ENCODE data around the gene DYTN. TPM values are rescaled to one million over a fixed set of nuclear protein-coding genes. Genes with fewer than 3 reads are reported as not detected.

The DYTN gene
- total RNA-seq, 4 donors from 2014 or later: not detected

GRCh38 chr2:206610451-206610850 lies 107.7 kb downstream of the DYTN start:
- TF ChIP-seq CTCF (IDR thresholded peaks at IDR 0.05) (no peak), POLR2A (IDR thresholded peaks at IDR 0.05) (no peak)
- no peak for DNase-seq (ENCODE audit: low spot score in 2 of 2)
- WGBS, 2 donors: 82 to 83% methylated on average over 1 of the region's 1 CpG
- H3K4me3 ChIP-seq (ENCODE audit: low read depth, poor library complexity, severe bottlenecking): no peak overlapping the region
- intact Hi-C loops (cut with DNase I; ENCODE audit: low total_unique reads): no loop called here

GRCh38 chr2:206603243-206603642 lies 115.0 kb downstream of the DYTN start:
- H3K4me3 ChIP-seq (ENCODE audit: low read depth, poor library complexity, severe bottlenecking): no peak overlapping the region
- 57 to 67% methylated on average over 3 of the region's 3 CpGs for WGBS, 2 donors
- no peak for TF ChIP-seq CTCF (IDR thresholded peaks at IDR 0.05)
- intact Hi-C loops (cut with DNase I; ENCODE audit: low total_unique reads): no loop called here
- DNase-seq (ENCODE audit: low spot score in 2 of 2): no peak

Other genes starting within 250 kb of the DYTN start
- not detected for gene FAM237A, start 75.9 kb downstream of the DYTN start, total RNA-seq
- gene MDH1B, start 46.9 kb upstream of the DYTN start, total RNA-seq: 1 to 10 TPM in 1 of 4 donors, under 1 TPM in 3; 0.10 to 1.1 (median 0.46) TPM
- 10 to 100 TPM; 21.4 to 25.4 (median 23.8) TPM for gene FASTKD2, start 47.2 kb upstream of the DYTN start, total RNA-seq
- gene CPO, start 221.1 kb upstream of the DYTN start, total RNA-seq: under 1 TPM in 2 of 4 donors, not detected in 2; 0.27 to 0.39 TPM

Data from lower leg skin (tissue), 4 donors.